B cell (primary cell): ENCODE results near the gene IFI27L2.

ENCODE experiments used
- CTCF ChIP-seq: fragments of 200-600 bp; IDR thresholded peaks from one replicate; pipeline ENCODE4 v1.8.0; 2022; ENCODE audit warnings: antibody characterized with exemption, mild to moderate bottlenecking
- EZH2 ChIP-seq: IDR thresholded peaks from 2 replicates; pipeline ENCODE4 v1.6.1; 2012; ENCODE audit warnings: borderline replicate concordance, low read depth, mild to moderate bottlenecking, moderate library complexity, low read length; ENCODE audit not compliant: insufficient read depth, poor library complexity, severe bottlenecking

GRCh38 chr14:94093418-94093817 lies 36.0 kb downstream of the IFI27L2 start:
- TF ChIP-seq CTCF (no peak), EZH2 (no peak)
